K562 treated with DMSO at 1 percent for 48 hours (cell line): Measurements from ENCODE around the gene RIPK3. TPM values are rescaled to one million over a fixed set of nuclear protein-coding genes. Genes with fewer than 3 reads are reported as not detected.

ENCODE experiments used
- total RNA-seq: library from RNA; unstranded; fragments of 300-600 nt; gene quantifications from 2 replicates; pipeline ENCODE4 v1.2.3, GENCODE V29; 2022; ENCODE audit warnings: low replicate concordance; ENCODE audit errors: extremely low read depth

RIPK3 gene
- not detected in 2 replicates for total RNA-seq

DNA sequence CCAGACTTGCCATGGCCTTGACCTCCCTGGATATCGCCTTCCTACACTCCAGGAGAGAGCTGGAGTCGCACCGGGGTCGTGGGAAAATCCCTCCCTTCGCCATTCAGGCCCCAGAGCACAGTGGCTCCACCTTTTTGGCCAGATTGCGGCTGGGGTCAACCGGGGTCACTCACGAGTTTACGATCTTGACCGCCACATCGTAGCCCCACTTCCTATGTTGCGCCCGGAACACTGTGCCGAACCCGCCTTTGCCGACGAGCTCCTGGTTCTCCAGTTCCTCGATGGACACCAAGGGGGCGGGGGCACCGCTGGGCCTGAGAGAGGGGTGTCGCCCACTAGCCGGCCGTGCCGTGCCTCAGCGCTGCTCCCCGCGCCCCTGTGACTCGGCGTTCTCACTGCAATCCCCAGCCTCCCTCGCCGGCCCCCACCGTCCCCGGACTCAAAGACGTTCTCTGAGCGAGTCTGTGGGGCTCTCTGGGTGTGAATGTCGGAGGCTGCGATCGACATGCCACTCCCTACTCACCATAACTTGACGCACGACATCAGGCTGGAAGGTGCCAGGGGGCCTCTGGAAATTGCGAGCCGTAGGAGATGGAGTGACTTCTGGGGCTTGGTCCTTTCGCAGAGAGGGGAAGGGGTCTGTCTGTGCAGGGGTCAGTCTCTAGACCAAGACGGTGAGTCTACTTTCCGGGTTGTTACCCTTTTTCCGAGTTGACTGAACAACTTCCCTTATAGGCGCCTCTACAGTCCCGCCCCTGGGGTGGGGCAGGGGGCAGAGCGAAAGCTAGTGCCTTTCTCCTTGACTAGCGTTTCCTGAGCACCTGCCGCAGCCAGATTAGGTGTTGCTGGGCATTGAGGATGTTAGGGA, at the start of gene RIPK3:
RIPK3 (minus strand) TSS at position 708 of the 868 bp plus-strand sequence; CDS start at position 543, 165 bp downstream.

DNA sequence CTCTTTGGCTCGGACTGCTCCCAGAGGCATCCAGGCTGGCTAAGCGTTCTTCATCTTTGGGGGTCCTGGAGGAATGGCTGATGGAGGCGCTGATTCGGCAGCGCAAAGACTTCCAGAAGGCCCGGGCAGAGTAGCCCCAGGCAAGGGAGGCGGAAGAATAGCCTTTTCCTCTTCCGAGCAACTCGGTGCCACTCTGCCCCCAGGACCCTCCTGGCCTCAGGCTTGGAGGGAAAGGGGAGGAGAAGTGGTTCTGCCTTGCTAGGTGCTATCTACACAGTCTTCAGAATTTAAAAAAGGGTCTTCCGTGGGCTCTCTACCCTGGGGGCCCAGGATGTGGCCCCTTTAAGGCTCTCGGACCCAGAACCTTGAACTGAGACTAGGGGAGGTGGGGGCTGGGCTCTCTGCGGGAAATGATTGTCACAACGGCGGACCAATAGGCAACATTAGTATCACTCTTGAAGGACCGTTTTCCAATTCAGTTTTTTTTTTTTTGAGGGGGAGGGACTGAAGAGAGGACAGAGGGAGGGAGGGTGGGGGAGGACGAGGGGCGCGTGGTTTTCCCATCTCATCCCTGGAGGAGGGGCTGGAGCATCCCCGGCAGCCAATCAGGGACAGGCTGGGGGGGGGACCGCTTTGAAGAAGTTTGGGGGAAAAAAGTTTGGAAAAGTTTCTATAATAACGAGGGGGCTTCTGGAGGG, 27.9 kb upstream of the RIPK3 start, which contains the start of gene NFATC4:
NFATC4 (plus strand) TSS at position 671 of the 698 bp plus-strand sequence. CDS start 157 bp downstream, outside the sequence.

GRCh38 chr14:24334431-24335291, 5.1 kb downstream of the RIPK3 start, which contains the start of gene ADCY4:
Gene ADCY4, minus strand, starts transcription at chr14:24335071. Its CDS starts 419 bp downstream, at chr14:24334652.

GRCh38 chr14:24310646-24311604, 28.9 kb downstream of the RIPK3 start, which contains the start of gene LTB4R:
Gene LTB4R, plus strand, starts transcription at chr14:24311502. Its CDS starts 4,150 bp downstream, at chr14:24315652.

GRCh38 chr14:24309538-24310264, 30.1 kb downstream of the RIPK3 start, which contains the start of gene LTB4R2:
Gene LTB4R2, plus strand, starts transcription at chr14:24310140. Its CDS starts 525 bp downstream, at chr14:24310665.

DNA sequence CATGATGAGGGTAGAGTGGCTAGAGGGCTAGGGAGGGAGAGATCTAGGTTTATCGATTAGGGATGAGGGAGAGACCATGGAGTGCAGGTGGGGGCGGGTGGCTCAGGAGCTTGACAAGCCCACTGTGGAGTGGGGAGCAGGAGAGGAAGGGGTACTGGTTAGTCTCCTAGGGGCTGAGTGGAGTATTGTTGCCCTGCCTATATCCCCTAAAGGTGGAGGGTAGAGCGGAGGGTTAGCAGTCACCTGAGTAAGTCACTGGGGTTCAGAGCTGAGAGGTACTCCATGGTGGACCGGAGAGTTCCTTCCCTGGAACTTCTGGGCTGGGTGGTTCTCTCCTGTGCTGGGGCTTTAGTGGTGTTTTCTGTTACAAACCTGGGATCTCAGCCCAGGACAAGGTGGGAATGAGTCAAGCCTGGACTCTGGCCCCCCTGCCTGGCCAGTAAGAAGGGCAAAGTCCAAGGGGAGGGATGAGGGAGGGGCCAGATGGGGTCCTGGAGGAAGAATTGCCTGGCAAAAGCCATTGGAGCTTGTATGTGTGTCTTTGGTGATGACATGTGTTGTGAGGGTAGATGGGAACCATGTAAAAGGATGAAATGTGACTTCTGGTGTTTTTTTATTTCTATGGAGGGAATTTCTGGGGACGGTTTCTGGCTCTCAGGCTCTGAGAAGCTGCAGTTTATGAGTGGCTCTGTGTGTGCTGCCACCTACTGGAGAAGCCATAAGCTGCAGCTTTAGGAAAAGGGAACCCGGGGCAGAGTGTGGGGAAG, 32.0 kb downstream of the RIPK3 start, which contains the start of gene CIDEB:
CIDEB (minus strand) TSS at position 403 of the 767 bp plus-strand sequence; CDS start at position 284, 119 bp downstream.

DNA sequence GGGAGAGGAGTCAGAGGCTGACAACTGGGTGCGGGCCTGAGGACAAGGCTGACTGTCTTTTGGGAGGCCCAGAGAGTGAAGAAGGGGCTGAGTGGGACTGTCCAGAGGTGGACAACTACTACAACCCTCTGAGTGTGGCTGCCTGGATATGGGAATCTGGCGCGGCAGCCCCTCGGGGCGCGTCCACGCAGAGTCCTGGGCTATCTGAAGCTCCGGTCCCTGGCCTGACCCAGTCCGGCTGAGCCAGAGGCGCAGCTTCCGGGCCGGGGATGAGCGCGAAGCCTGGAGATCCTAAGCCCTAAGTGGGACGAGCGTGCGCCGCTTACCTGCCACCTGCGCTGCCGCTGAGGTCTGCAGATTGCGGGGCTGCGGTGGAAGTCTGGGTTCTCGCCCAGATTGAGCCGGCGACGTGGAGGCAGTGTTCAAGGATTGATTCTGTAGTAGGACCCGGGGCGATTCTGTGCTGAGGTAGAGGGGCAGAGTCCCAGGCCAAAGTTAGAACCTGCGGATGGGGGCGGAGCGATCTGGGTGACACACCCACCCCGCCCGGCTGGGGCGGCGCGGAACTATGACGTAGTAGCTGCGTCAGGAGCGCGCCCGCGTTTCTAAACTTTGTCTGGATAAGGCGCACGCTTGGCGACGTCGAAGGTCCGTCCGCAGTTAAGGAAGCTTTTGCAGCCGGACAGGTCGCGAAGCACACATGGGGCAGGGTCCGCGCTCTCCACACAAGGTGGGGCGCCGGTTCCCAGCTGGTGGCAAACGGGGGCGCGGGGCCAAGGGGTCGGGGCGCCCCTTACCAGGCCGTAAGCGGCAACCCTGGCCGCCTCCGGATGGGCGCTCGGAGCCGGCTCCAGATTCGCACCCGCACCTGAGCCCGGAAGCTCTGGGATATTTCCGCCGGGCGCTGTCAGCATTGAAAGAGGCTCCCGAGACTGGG, 40.3 kb downstream of the RIPK3 start, which contains the start of the genes DHRS1 and NOP9:
DHRS1 (minus strand) TSS at position 526 of the 937 bp plus-strand sequence. CDS start 674 bp downstream, outside the sequence.
NOP9 (plus strand) TSS at position 596 of the 937 bp plus-strand sequence; CDS start at position 701, 105 bp downstream.

Other genes with a start within 250 kb of the RIPK3 start
- gene PCK2, start 245.7 kb downstream of the RIPK3 start, total RNA-seq = not detected in 2 replicates
- not detected in 2 replicates for gene DCAF11, start 225.2 kb downstream of the RIPK3 start, total RNA-seq
- not detected in 2 replicates for gene NRL, start 225.0 kb downstream of the RIPK3 start, total RNA-seq
- gene FITM1, start 209.3 kb downstream of the RIPK3 start, total RNA-seq = not detected in 2 replicates
- not detected in 2 replicates for gene PSME1, start 203.8 kb downstream of the RIPK3 start, total RNA-seq
- not detected in 2 replicates for gene EMC9, start 198.4 kb downstream of the RIPK3 start, total RNA-seq
- not detected in 2 replicates for gene PSME2, start 193.4 kb downstream of the RIPK3 start, total RNA-seq
- gene RNF31, start 192.5 kb downstream of the RIPK3 start, total RNA-seq = not detected in 2 replicates
- gene IRF9, start 178.7 kb downstream of the RIPK3 start, total RNA-seq = not detected in 2 replicates
- not detected in 2 replicates for gene REC8, start 167.9 kb downstream of the RIPK3 start, total RNA-seq
- gene IPO4, start 151.2 kb downstream of the RIPK3 start, total RNA-seq = not detected in 2 replicates
- not detected in 2 replicates for gene TM9SF1, start 144.6 kb downstream of the RIPK3 start, total RNA-seq
- gene TSSK4, start 134.3 kb downstream of the RIPK3 start, total RNA-seq = not detected in 2 replicates
- gene CHMP4A, start 126.5 kb downstream of the RIPK3 start, total RNA-seq = not detected in 2 replicates
- not detected in 2 replicates for gene MDP1, start 123.9 kb downstream of the RIPK3 start, total RNA-seq
- not detected in 2 replicates for gene NEDD8, start 107.6 kb downstream of the RIPK3 start, total RNA-seq
- not detected in 2 replicates for gene GMPR2, start 107.1 kb downstream of the RIPK3 start, total RNA-seq
- gene TINF2, start 97.4 kb downstream of the RIPK3 start, total RNA-seq = not detected in 2 replicates
- gene TGM1, start 76.8 kb downstream of the RIPK3 start, total RNA-seq = not detected in 2 replicates
- not detected in 2 replicates for gene RABGGTA, start 68.4 kb downstream of the RIPK3 start, total RNA-seq
- gene DHRS1, start 40.2 kb downstream of the RIPK3 start, total RNA-seq = not detected in 2 replicates
- gene NOP9, start 40.1 kb downstream of the RIPK3 start, total RNA-seq = not detected in 2 replicates
- gene CIDEB, start 32.0 kb downstream of the RIPK3 start, total RNA-seq = not detected in 2 replicates
- not detected in 2 replicates for gene LTB4R2, start 29.9 kb downstream of the RIPK3 start, total RNA-seq
- not detected in 2 replicates for gene LTB4R, start 28.5 kb downstream of the RIPK3 start, total RNA-seq
- not detected in 2 replicates for gene ADCY4, start 4.9 kb downstream of the RIPK3 start, total RNA-seq
- not detected in 2 replicates for gene NFATC4, start 28.2 kb upstream of the RIPK3 start, total RNA-seq
- gene NYNRIN, start 59.0 kb upstream of the RIPK3 start, total RNA-seq = not detected in 2 replicates
- gene CBLN3, start 89.7 kb upstream of the RIPK3 start, total RNA-seq = not detected in 2 replicates
- gene KHNYN, start 90.0 kb upstream of the RIPK3 start, total RNA-seq = 69.1 TPM in 1 of 2 replicates, not detected in the other
- not detected in 2 replicates for gene SDR39U1, start 102.8 kb upstream of the RIPK3 start, total RNA-seq
- not detected in 2 replicates for gene CMA1, start 168.3 kb upstream of the RIPK3 start, total RNA-seq
- not detected in 2 replicates for gene CTSG, start 236.3 kb upstream of the RIPK3 start, total RNA-seq